NCI-H510A (cell line): ENCODE data around the gene TRMT44.

Experiments used
- DNase-seq: peaks from one replicate; lab custom pipeline; 2025; lab: John Stamatoyannopoulos, UW

The TRMT44 gene

DNA sequence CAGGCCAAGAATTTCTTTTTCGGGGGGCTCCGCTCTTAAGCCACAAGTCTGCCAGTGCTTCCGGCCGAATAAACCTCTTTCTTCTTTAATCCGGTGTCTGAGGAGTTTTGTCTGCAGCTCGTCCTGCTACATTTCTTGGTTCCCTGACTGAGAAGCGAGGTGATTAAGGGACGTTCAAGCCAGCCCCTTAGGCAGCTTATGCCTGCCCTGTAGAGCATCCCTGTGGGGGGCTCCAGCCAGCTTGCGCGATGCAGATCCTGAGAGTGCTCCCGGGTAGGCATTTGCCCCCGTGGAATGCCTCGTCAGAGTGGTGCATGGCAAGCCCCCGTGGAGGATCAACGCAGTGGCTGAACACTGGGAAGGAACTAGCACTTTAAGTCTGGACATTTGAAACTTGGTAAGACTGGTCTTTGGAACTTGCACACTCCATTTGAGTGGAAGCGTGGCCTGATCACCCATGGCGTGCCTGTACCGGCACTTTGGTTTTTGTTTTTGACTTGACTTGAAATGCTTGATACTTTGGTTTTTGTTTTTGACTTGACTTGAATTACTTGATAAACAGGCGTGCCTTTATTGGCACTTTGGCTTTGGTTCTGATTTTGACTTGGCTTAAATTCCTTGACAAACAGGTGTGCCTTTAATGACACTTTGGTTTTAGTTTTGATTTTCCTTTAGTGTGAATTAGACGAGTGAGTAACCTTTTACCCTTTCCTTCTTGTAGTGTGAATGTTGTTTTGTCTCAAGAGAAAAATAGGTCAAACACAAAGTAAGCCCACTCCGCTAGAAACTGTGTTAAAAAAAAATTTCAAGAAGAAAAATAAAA, 6.1 kb upstream of the TRMT44 start:
- no peak for DNase-seq

GRCh38 chr4:8435656-8436121, 4.9 kb upstream of the TRMT44 start:
- no peak for DNase-seq

- DNase-seq, result no peak
Measured at GRCh38 chr4:8437281-8437680, 3.3 kb upstream of the TRMT44 start.

DNA sequence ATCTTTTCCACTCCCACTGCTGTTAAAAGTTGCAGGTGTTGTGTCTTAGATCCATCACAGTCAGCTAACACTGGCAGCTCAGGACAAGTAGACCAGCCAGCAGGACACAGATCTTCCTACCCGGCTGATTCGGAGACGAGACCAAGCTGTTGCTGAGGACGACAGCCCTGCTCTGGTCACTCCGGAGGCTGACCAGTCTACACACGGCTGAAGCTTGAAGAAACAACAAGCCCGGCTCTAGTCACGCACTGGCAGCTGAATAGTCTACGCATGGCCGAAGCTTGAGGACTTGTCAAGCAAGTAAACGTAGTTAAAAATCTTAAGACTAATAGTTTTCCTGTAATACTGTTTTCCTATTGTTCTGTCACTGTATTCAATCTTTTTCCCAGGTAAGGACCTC, 1.8 kb upstream of the TRMT44 start:
- DNase-seq, result no peak

GRCh38 chr4:8439168-8439567, 1.4 kb upstream of the TRMT44 start:
- no peak for DNase-seq

- DNase-seq, result no peak
Measured at GRCh38 chr4:8439914-8440491, 574 bp upstream of the TRMT44 start.

DNA sequence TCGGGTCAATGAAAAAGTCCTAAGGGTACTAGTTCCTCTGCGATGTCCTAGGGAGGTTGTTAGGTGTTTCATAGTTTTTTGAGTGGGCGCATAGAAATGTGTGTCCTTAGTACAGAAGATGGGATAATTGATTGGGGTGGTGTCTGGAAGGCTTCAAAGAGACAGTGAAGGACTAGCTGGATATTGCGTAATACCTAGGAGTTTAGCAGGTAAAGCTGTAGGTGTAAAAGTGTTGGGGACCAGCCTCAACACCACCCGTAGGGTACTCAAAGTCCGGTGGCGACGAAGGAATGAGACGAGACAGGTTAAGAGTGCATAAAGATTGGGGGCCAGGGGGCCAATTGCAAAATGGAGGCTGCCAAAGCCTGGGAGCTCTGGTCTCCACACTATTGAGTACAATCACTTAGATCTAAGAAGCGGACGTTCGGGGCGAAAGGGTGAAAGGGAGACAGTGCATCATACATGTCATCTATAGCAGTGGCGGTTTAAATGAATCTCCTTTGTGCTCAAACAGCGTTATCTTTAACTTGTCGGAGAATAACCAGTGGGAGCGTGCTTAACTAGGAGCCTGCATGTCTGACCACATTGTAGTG, 1.0 kb downstream of the TRMT44 start:
- DNase-seq, result no peak

DNA sequence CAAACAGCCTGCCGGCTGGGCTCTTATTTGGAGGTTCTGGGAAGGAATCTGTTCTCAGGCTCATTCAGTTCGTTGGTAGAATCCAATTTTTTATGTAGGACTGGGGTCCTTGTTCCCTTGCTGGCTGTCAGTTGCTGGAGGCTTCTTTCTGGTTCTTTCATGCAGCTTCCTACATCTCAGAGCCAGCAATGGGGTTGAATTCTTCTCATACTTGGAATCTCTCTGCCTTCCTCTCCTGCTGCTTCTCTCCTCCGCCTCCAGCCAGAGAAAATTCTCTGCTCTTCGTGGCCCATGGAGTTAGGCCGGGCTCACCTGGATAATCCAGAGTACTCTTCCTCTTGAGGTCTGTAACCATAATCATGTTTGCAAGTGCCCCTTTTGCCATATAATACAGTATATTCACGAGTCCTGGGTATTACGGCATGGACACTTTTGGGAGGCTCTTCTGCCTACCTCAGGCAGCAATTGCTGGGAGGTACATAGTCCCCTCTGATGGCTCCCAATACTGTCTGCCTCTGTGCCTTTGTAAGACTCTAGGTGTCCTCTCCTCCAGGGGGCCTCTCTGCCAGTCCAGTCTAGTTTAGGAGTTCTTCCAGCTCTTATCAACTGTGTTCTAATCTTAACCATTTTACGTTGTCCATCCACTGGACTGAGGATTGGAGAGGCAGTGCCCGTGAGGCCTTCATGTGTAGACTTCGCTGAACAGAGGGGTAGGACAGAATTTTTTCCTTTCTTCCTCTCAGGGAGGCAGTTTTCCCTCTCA, 2.2 kb downstream of the TRMT44 start:
- DNase-seq, result no peak

- DNase-seq, result no peak
Measured at GRCh38 chr4:8443801-8444200, 3.2 kb downstream of the TRMT44 start.

DNA sequence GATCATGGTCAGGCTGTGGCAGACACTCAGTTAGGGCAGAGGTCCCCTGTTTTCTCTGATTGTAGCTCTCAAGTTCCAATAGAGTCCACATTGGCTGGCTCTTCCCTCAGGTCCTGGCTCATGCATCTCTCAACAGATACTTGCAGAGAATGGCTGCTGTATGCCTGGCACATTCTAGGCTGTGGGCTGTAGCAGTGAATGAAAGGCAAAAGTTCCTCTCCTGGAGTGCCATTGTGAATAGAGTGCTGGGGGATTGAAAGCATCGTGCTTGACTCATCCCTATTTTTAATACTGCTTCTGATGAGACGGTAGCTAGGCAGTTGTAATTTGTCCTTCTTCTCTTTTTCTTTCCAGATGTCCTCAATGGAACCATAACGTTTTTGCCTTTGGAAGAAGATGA, 5.5 kb downstream of the TRMT44 start:
- DNase-seq, result no peak

DNA sequence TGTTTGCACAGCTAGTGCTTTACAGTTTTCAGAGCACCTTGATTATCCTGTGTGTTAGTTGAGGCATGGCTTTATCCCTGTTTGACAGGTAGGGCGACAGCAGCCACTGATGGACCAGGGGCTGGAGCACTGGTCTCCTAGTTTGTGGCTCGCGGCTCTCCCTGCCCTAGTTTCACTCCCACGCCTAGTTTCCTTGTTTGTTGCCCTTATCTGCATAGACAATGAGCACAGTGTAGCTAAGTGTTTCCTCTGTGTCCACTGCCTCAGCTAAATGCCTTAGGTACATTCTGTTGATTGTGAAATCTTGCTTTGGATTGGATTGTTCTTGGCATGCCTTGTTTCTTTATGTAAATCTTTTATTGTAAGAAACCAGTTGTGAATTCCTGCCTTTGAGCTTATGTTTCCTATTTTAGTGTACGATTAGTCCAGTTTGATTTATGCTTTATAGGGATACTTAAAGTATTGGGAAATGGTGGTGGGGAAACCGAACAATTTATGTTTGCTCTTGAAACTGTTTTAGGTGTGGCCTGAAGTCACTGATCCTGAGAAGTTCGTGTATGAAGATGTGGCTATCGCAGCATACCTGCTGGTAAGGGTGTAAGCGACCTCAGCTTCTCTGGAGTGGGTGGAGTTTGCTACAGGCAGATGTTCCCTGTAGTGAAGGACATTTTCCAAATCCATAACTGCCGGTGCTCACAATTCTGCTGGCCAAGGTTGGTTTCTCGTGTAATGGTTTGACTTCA, 11.0 kb downstream of the TRMT44 start:
- no peak for DNase-seq

GRCh38 chr4:8453957-8454356, 13.4 kb downstream of the TRMT44 start:
- no peak for DNase-seq

- DNase-seq, result no peak
Measured at GRCh38 chr4:8457646-8458252, 17.2 kb downstream of the TRMT44 start.

GRCh38 chr4:8459867-8460445, 19.4 kb downstream of the TRMT44 start:
- no peak for DNase-seq

DNA sequence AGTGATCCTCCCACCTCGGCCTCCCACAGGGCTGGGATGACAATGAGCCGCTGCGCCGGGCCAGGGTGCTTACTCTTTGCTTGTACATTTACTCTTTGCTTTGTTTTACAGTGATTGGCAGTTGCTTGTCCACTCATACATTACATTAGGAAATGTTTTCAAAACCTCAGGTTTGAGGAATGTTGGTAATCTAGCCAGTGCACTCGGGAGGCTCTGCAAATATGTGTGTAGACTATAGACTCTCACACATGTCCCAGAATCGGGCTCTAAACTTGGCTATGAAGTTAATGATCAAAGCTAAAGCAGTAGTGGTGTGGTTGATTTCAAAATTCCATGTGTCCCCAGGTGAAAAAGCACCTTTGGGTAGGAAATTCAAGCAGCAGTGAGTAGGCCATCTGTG, 20.5 kb downstream of the TRMT44 start:
- no peak for DNase-seq

DNA sequence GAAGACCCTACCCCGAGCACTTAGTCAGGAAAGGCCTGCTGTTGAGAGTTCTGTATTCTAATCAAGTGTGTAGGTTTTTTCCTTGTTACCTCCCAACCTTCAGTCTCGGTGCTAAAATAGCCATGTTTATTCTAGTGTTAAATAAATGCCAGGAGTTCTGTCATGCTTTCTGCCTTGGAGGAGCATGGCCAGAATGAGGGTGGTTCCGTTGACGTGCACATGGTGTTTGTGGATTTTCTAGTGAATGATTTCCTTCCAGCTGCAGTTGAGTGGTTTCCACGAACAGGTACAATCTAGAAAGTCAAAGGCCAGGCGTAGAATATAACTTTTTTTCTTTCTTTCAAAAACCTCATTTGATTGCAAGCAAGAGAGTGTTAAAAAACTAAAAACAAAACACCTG, 21.0 kb downstream of the TRMT44 start:
- no peak for DNase-seq

DNA sequence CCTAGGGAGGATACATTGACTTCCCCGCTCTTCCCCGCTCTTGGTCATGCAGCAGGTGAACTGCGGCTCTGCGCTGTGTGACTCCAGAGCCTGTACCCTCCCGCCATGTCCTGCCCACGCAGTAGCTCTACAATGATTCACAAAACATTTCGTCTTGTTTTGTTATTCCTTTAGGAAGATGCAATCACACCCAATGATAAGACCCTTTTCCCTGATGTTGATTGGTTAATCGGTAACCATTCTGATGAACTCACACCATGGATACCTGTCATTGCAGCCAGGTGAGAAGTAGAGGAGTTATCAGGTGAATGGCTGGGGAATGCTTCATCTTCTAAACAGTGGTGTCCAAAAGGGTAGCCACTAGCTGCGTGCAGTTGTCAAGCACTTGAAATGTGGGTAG, 23.2 kb downstream of the TRMT44 start:
- no peak for DNase-seq

DNA sequence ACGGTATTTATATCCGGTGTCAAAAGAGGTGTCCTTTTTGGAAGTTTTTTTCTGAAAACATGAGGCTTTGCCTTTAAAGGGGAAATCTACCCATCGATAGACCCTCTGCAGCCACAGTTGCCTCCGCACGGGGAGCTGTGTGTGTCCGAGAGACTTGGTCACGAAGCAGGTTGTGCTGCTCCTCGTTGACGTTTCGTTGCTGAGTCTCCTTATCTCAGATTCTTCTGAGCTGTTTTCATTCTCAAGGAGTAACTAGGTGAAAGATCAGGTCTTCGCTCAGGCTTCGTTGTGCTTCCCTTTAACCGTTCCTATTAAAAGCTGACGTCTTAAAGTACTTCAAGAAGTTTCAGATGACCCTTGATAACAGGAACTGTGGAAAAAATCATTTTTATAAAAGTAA, 23.8 kb downstream of the TRMT44 start:
- no peak for DNase-seq

DNA sequence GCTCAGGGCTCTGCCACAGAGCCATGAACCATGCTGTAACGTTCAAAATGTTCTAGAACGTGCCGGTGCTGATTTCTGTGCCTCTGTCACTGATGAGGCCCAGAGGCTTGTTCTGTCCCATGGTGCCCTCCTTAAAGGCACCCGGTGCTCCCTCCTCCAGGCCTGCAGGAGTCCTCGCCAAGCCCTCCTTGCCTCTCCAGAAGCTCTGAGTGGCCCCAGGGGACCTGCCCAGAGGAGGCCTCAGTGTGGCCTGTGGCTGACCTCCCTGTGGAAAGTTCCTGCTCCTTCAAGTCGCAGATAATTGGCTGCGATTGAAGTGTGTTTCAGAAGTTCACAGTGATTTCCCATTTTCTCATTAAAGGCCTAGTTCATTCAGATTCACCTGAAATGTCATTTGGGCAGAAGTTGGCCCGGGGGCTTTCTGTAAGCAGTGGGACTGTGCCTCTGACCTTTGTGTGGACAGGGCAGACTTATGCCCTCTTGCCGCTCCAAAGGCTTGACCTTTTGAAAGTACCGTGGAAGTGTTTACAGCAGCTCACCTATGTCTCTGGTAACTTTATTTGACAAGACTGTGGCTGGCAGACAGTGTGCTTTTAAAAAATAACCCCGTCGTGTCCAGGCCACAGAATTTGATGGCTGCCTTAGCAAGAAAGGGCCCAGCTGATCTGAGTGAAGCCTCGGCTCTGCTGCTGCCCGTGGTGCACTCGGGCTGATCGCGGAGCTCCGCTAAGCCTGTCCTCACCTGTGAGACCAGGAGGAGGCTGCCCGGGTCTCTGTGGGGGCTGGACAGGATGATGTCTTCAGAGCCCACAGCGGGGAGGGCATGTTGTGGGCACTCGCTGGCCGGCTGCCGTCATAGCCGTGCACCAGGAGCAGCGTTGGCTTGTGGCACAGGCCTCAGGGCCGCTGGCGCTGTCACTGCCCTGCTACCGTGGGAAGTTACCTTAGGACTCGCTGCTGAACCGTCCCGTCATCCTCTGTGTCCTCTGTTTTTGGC, 25.3 kb downstream of the TRMT44 start:
- DNase-seq, result no peak

GRCh38 chr4:8467016-8467415, 26.4 kb downstream of the TRMT44 start:
- DNase-seq, result no peak
